IMR-90 (cell line): ENCODE results near the gene C17orf50. TPM values are rescaled to one million over a fixed set of nuclear protein-coding genes. Genes with fewer than 3 reads are reported as not detected.

Experiments
- ATAC-seq: fragments of 200-7000 bp; cut with Tn5 transposase; 2 replicates; pipeline ENCODE4 v1.9.1; 2020; ENCODE audit warnings: low read depth, mild to moderate bottlenecking, moderate library complexity
- BruUV-seq: library from RNA; stranded (reverse); fragments of 400-500 nt; replicated peaks from 2 replicates; lab custom pipeline; 2021; lab: Mats Ljungman, UMichigan
- CTCF ChIA-PET: fragments of 300-600 bp; formaldehyde crosslinking; extraction: SDS; loops from one replicate; lab custom pipeline; 2021; ENCODE audit warnings: antibody characterized with exemption; lab: Yijun Ruan, JAX
- POLR2A ChIA-PET: fragments of 300-600 bp; sonication (Branson Sonifier 250); formaldehyde crosslinking; loops from one replicate; lab custom pipeline; 2022; ENCODE audit warnings: antibody characterized with exemption; ENCODE audit not compliant: unreplicated experiment; lab: Charles Lee
- DNase-seq: peaks from one replicate; pipeline ENCODE4 v3.0.0; 2013
- H2AFZ ChIP-seq: replicated peaks from 2 replicates; pipeline ENCODE3; 2013; ENCODE audit warnings: low read length, mild to moderate bottlenecking; ENCODE audit not compliant: poor library complexity
- H2AK5ac ChIP-seq: 2 replicates; pipeline ENCODE4 v1.6.1; 2013; ENCODE audit warnings: low read depth, low read length, inconsistent platforms
- H2AK9ac ChIP-seq: replicated peaks from 2 replicates; pipeline ENCODE3; 2013; ENCODE audit warnings: mild to moderate bottlenecking, low read depth, low read length, moderate library complexity; ENCODE audit not compliant: poor library complexity
- H2BK120ac ChIP-seq: 2 replicates; pipeline ENCODE4 v1.6.1; 2013; ENCODE audit warnings: low read depth, low read length, inconsistent platforms
- H2BK15ac ChIP-seq: 3 replicates; pipeline ENCODE4 v1.6.1; 2013; ENCODE audit warnings: low read depth, low read length, inconsistent platforms
- H2BK20ac ChIP-seq: 2 replicates; pipeline ENCODE4 v1.6.1; 2013; ENCODE audit warnings: low read depth, mild to moderate bottlenecking, inconsistent platforms, low read length, moderate library complexity
- H2BK5ac ChIP-seq: 2 replicates; pipeline ENCODE4 v1.6.1; 2013; ENCODE audit warnings: mild to moderate bottlenecking, low read depth, low read length, inconsistent platforms; ENCODE audit not compliant: poor library complexity, severe bottlenecking
- H3K14ac ChIP-seq: replicated peaks from 2 replicates; pipeline ENCODE4 v1.6.1; 2013; ENCODE audit warnings: low read depth, low read length, inconsistent platforms
- H3K18ac ChIP-seq: 2 replicates; pipeline ENCODE4 v1.6.1; 2013; ENCODE audit warnings: low read depth, low read length, control low read depth
- H3K23ac ChIP-seq: 2 replicates; pipeline ENCODE4 v1.6.1; 2013; ENCODE audit warnings: low read depth, low read length, inconsistent platforms
- H3K27ac ChIP-seq: 2 replicates; pipeline ENCODE4 v1.5.1; 2013; ENCODE audit warnings: mild to moderate bottlenecking, control low read depth, low read length; ENCODE audit not compliant: insufficient read depth
- H3K27me3 ChIP-seq: 2 replicates; pipeline ENCODE4 v1.6.1; 2013; ENCODE audit warnings: low read length; ENCODE audit not compliant: control insufficient read depth, insufficient read depth
- H3K36me3 ChIP-seq: 2 replicates; pipeline ENCODE4 v1.6.1; 2013; ENCODE audit warnings: low read length, mixed read lengths; ENCODE audit not compliant: control insufficient read depth, insufficient read depth
- H3K4ac ChIP-seq: 2 replicates; pipeline ENCODE4 v1.6.1; 2013; ENCODE audit warnings: low read depth, low read length, inconsistent platforms
- H3K4me1 ChIP-seq: 2 replicates; pipeline ENCODE4 v1.6.1; 2013; ENCODE audit warnings: low read length, mixed read lengths; ENCODE audit not compliant: control insufficient read depth, insufficient read depth
- H3K4me2 ChIP-seq: 2 replicates; pipeline ENCODE4 v1.6.1; 2013; ENCODE audit warnings: low read depth, mild to moderate bottlenecking, control low read depth, low read length, moderate library complexity
- H3K4me3 ChIP-seq: 2 replicates; pipeline ENCODE4 v1.5.1; 2013; ENCODE audit warnings: low read depth, mild to moderate bottlenecking, control low read depth, low read length, moderate library complexity; ENCODE audit not compliant: insufficient read depth
- H3K56ac ChIP-seq: 2 replicates; pipeline ENCODE4 v1.6.1; 2013; ENCODE audit warnings: low read length, inconsistent platforms; ENCODE audit not compliant: insufficient read depth; ENCODE audit errors: extremely low read depth
- H3K79me1 ChIP-seq, 2 experiments: 2 replicates each; pipeline ENCODE4 v1.6.1; 2013; ENCODE audit warnings: low read length in 2 of 2, inconsistent platforms in 1 of 2, low read depth in 1 of 2
- H3K9ac ChIP-seq: 2 replicates; pipeline ENCODE4 v1.6.1; 2013; ENCODE audit warnings: low read depth, low read length, control low read depth
- H3K9me1 ChIP-seq: 2 replicates; pipeline ENCODE4 v1.6.1; 2013; ENCODE audit warnings: low read length, inconsistent platforms; ENCODE audit not compliant: insufficient read depth
- H3K9me3 ChIP-seq: 2 replicates; pipeline ENCODE4 v1.6.1; 2013; ENCODE audit warnings: low read length; ENCODE audit not compliant: control insufficient read depth, insufficient read depth
- H4K20me1 ChIP-seq: 2 replicates; pipeline ENCODE4 v1.6.1; 2013; ENCODE audit warnings: low read length, inconsistent platforms; ENCODE audit not compliant: insufficient read depth
- H4K5ac ChIP-seq: 2 replicates; pipeline ENCODE4 v1.6.1; 2013; ENCODE audit warnings: mild to moderate bottlenecking, low read depth, low read length, control low read depth
- H4K8ac ChIP-seq, 2 experiments: 2 replicates each; pipeline ENCODE4 v1.6.1; 2013; ENCODE audit warnings: low read depth in 2 of 2, low read length in 2 of 2, control low read depth in 1 of 2, inconsistent platforms in 1 of 2
- H4K91ac ChIP-seq: 2 replicates; pipeline ENCODE4 v1.6.1; 2013; ENCODE audit warnings: low read depth, low read length, inconsistent platforms; ENCODE audit not compliant: insufficient read depth
- BHLHE40 ChIP-seq: fragments of 150-350 bp; IDR thresholded peaks from 2 replicates; pipeline ENCODE4 v1.6.1; 2016; ENCODE audit warnings: mild to moderate bottlenecking, low read depth, low read length
- CEBPB ChIP-seq: IDR thresholded peaks from 2 replicates; pipeline ENCODE4 v1.6.1; 2012; ENCODE audit warnings: low read depth, low read length, improper control_type of control experiment
- CHD1 ChIP-seq: IDR thresholded peaks from 2 replicates; pipeline ENCODE4 v1.6.1; 2012; ENCODE audit warnings: low read depth, low read length, improper control_type of control experiment
- ELK1 ChIP-seq: fragments of 150-350 bp; IDR thresholded peaks from 2 replicates; pipeline ENCODE4 v1.6.1; 2016; ENCODE audit warnings: low read depth, mild to moderate bottlenecking, low read length, moderate library complexity, borderline replicate concordance
- FOS ChIP-seq: fragments of 150-350 bp; IDR thresholded peaks from 2 replicates; pipeline ENCODE4 v1.6.1; 2016; ENCODE audit warnings: low read depth, low read length
- MAFK ChIP-seq: IDR thresholded peaks from 2 replicates; pipeline ENCODE4 v1.6.1; 2012; ENCODE audit warnings: low read depth, low read length, improper control_type of control experiment
- MAZ ChIP-seq: IDR thresholded peaks from 2 replicates; pipeline ENCODE4 v1.6.1; 2012; ENCODE audit warnings: low read depth, mild to moderate bottlenecking, low read length, improper control_type of control experiment, moderate library complexity, borderline replicate concordance
- MXI1 ChIP-seq: IDR thresholded peaks from 2 replicates; pipeline ENCODE4 v1.6.1; 2012; ENCODE audit warnings: low read depth, mild to moderate bottlenecking, low read length, moderate library complexity, borderline replicate concordance
- POLR2A ChIP-seq: IDR thresholded peaks from 2 replicates; pipeline ENCODE4 v1.6.1; 2012; ENCODE audit warnings: mild to moderate bottlenecking, low read depth, low read length
- RAD21 ChIP-seq: IDR thresholded peaks from 2 replicates; pipeline ENCODE4 v1.6.1; 2012; ENCODE audit warnings: low read length, improper control_type of control experiment
- RCOR1 ChIP-seq: IDR thresholded peaks from 2 replicates; pipeline ENCODE4 v1.6.1; 2012; ENCODE audit warnings: mild to moderate bottlenecking, low read length, improper control_type of control experiment; ENCODE audit not compliant: insufficient replicate concordance
- RFX5 ChIP-seq: IDR thresholded peaks from 2 replicates; pipeline ENCODE4 v1.8.0; 2012; ENCODE audit warnings: low read depth, mild to moderate bottlenecking, low read length, moderate library complexity
- USF2 ChIP-seq: fragments of 150-350 bp; IDR thresholded peaks from 2 replicates; pipeline ENCODE4 v1.6.1; 2017; ENCODE audit warnings: mild to moderate bottlenecking, antibody characterized with exemption, low read length, low read depth
- WGBS, 2 experiments: methylation state at CpG; one replicate each; pipeline versions ENCODE4 v1.1.5 to v1.1.7; 2013; ENCODE audit warnings: missing lambda C conversion rate in 2 of 2; ENCODE audit not compliant: insufficient read length in 1 of 2; ENCODE audit errors: extremely low coverage in 2 of 2; 5-methylcytosine and 5-hydroxymethylcytosine counted together
- dilution Hi-C: fragments of 300-500 bp; cut with HindIII; formaldehyde crosslinking; loops from one replicate; pipeline ENCODE4 v1.14.3; 2018; ENCODE audit warnings: low sequenced_read_pairs; ENCODE audit not compliant: unreplicated experiment
- in situ Hi-C: fragments of 300-500 bp; cut with MboI; formaldehyde crosslinking; loops from 3 replicates; pipeline ENCODE4 v1.14.3; 2019; ENCODE audit warnings: low sequenced_read_pairs, inconsistent platforms, mixed read lengths
- intact Hi-C: fragments of 100-400 bp; cut with micrococcal nuclease; formaldehyde crosslinking; loops from 2 replicates; pipeline ENCODE4 v1.10.0; 2022
- polyA plus RNA-seq, 3 experiments: library from polyadenylated mRNA; depleted of rRNA; stranded (reverse); fragments of >200 nt; gene quantifications; 2 replicates each; pipeline ENCODE4 v1.2.3, GENCODE V29; 2012; ENCODE audit warnings: low replicate concordance in 1 of 3
- total RNA-seq: library from RNA; depleted of rRNA; stranded (reverse); fragments of >200 nt; gene quantifications from 2 replicates; pipeline ENCODE4 v1.2.3, GENCODE V29; 2012
- TF ChIP-seq, protein P1 (sequence below): conservative IDR thresholded peaks from 2 replicates; pipeline ENCODE4 v1.5.1; 2012; ENCODE audit warnings: mild to moderate bottlenecking, low read depth, low read length, improper control_type of control experiment

C17orf50 gene
- total and polyA plus RNA-seq, 2 of the 4 experiments (the other 2 are of a cell fraction) = not detected

DNA sequence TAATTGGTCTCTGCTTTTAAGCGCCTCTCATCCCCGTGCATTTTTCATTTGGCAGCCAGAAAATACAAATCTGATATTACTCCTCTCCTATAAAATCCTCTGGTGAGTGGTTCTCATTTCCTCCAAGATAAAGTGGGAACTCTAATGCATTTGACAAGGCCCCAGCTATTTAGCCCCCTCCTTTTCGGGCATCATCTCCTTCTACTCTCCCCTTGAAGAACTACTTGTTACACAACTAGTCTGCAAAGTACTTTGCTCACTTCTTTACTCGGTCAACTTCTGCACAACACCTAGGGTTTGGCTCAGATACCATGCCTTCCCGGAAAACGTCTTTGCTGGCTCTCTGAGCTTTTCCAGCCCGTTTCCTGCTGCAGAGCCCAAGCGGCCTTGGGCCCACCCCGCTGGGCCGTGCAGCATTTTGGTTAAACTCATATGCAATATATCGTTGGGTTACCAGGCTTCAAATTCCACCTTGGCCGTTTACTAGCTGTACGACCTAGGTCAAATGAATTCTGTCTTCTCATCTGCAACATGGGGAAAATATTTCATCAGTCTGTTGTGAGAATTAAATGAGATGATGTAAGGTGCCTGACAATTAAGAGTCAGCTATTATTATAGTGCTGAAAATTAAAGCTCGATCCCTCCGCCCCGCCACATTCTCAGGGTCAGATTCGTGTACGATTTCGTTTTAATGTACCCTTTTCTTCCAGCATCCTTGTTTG is 47.7 kb downstream of the C17orf50 start:
- ATAC-seq = no peak
- Histone ChIP-seq H3K36me3 (0 out of 2 replicates have a peak, but pooled peaks cover 2% of the 10 kb centered on the region), H2BK120ac (peak overlapping the region; percentile 50), H3K18ac (peak overlapping the region; percentile 14; the same call in 1 of the 2 replicates), H4K5ac (peak overlapping the region; percentile 45; the same call in 1 of the 2 replicates), H2AFZ (peak overlapping the region; percentile 84), H3K4me1 (peaks cover 10% of the 10 kb centered on the region), H2BK15ac (peak overlapping the region; percentile 77), H4K8ac (peak overlapping the region; percentile 12 to 97), H3K4ac (peak overlapping the region; percentile 60), H3K9me3 (no peaks in the 10 kb centered on the region), H3K79me1 (peaks cover 0 to 27% of the 10 kb centered on the region in 2 experiments; a peak in 2 of 4 replicates), H2BK20ac (peak overlapping the region; percentile 33), H3K9me1 (peaks cover 14% of the 10 kb centered on the region), H3K27me3 (no peaks in the 10 kb centered on the region), H2AK9ac (peak overlapping the region; percentile 70), H4K20me1 (peaks cover 30% of the 10 kb centered on the region), H3K27ac (peak overlapping the region; percentile 57), H3K56ac (peak overlapping the region; percentile 42; the same call in 1 of the 2 replicates), H2AK5ac (peak overlapping the region; percentile 62), H3K4me2 (peak overlapping the region; percentile 89), H3K23ac (peak overlapping the region; percentile 8), H4K91ac (peak overlapping the region; percentile 83), H3K4me3 (peak overlapping the region; percentile 83), H3K14ac (peak overlapping the region; percentile 2), H3K9ac (peak overlapping the region; percentile 65; the same call in 1 of the 2 replicates), H2BK5ac (peak overlapping the region; percentile 60)
- no TSS peak for BruUV-seq
- in situ Hi-C loops = loop anchor here (5.0 kb wide), 1 partner anchor 46 kb away; the partner anchor contains the start of gene C17orf50
- intact Hi-C loops = no loop called here
- POLR2A ChIA-PET = interaction anchor here (0.6 to 0.7 kb wide), 2 partner anchors 11 to 20 kb away, joined by 3 to 4 read pairs; no protein-coding TSS in a partner anchor
- CTCF ChIA-PET = interaction anchor here (0.6 to 1.8 kb wide), 10 partner anchors 10 to 420 kb away, joined by 3 to 18 read pairs (median 4); no protein-coding TSS in a partner anchor
- no peak for DNase-seq
- 59% methylated on average over 7 of the region's 19 CpGs; no CpG with 5 or more reads in 1 of the 2 experiments for WGBS, 2 experiments
- dilution Hi-C loops = no loop called here
- TF ChIP-seq, protein P1, sequence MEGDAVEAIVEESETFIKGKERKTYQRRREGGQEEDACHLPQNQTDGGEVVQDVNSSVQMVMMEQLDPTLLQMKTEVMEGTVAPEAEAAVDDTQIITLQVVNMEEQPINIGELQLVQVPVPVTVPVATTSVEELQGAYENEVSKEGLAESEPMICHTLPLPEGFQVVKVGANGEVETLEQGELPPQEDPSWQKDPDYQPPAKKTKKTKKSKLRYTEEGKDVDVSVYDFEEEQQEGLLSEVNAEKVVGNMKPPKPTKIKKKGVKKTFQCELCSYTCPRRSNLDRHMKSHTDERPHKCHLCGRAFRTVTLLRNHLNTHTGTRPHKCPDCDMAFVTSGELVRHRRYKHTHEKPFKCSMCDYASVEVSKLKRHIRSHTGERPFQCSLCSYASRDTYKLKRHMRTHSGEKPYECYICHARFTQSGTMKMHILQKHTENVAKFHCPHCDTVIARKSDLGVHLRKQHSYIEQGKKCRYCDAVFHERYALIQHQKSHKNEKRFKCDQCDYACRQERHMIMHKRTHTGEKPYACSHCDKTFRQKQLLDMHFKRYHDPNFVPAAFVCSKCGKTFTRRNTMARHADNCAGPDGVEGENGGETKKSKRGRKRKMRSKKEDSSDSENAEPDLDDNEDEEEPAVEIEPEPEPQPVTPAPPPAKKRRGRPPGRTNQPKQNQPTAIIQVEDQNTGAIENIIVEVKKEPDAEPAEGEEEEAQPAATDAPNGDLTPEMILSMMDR = no peak
- no peak for TF ChIP-seq MAFK
- no peak for TF ChIP-seq BHLHE40
- TF ChIP-seq MXI1 = no peak
- TF ChIP-seq USF2 = no peak
- no peak for TF ChIP-seq RAD21
- TF ChIP-seq ELK1 = no peak
- TF ChIP-seq MAZ = no peak
- no peak for TF ChIP-seq RCOR1
- TF ChIP-seq POLR2A = no peak
- TF ChIP-seq CEBPB = no peak
- no peak for TF ChIP-seq RFX5
- no peak for TF ChIP-seq CHD1
- TF ChIP-seq FOS = no peak
